Cerebellar cortex (tissue), 1 donor: ENCODE measurements around the gene PLEKHG4.

Experiments
- DNase-seq: peaks from one replicate; pipeline ENCODE4 v3.0.0-alpha.2; 2015; ENCODE audit warnings: low spot score

The PLEKHG4 gene

GRCh38 chr16:67336648-67337047, 57.3 kb downstream of the PLEKHG4 start:
- no peak for DNase-seq
